HCT116 (cell line): ENCODE measurements around the gene PDE4D.

Source experiments
- JUND ChIP-seq: IDR thresholded peaks from 2 replicates; pipeline ENCODE4 v1.6.1; 2012
- TF ChIP-seq, protein P1 (sequence below): IDR thresholded peaks from 2 replicates; pipeline ENCODE4 v1.6.1; 2012; ENCODE audit warnings: low read depth
- TF ChIP-seq, protein P2 (sequence below): IDR thresholded peaks from 2 replicates; pipeline ENCODE4 v1.6.1; 2012
- TF ChIP-seq, protein P3 (sequence below), 3 experiments: fragments of 200-600 bp in 1 of 3; sonication (generic) in 1 of 3; IDR thresholded peaks in 2 of 3; conservative IDR thresholded peaks in 1 of 3; 2 replicates each; pipeline ENCODE4 v1.5.1; 2012 to 2017; ENCODE audit warnings: low read depth in 2 of 3, low read length in 2 of 3, antibody characterized with exemption in 1 of 3, borderline replicate concordance in 1 of 3, control low read depth in 1 of 3, mild to moderate bottlenecking in 1 of 3, mixed read lengths in 1 of 3, mixed run types in 1 of 3, moderate library complexity in 1 of 3; ENCODE audit not compliant: insufficient read depth in 1 of 3

DNA sequence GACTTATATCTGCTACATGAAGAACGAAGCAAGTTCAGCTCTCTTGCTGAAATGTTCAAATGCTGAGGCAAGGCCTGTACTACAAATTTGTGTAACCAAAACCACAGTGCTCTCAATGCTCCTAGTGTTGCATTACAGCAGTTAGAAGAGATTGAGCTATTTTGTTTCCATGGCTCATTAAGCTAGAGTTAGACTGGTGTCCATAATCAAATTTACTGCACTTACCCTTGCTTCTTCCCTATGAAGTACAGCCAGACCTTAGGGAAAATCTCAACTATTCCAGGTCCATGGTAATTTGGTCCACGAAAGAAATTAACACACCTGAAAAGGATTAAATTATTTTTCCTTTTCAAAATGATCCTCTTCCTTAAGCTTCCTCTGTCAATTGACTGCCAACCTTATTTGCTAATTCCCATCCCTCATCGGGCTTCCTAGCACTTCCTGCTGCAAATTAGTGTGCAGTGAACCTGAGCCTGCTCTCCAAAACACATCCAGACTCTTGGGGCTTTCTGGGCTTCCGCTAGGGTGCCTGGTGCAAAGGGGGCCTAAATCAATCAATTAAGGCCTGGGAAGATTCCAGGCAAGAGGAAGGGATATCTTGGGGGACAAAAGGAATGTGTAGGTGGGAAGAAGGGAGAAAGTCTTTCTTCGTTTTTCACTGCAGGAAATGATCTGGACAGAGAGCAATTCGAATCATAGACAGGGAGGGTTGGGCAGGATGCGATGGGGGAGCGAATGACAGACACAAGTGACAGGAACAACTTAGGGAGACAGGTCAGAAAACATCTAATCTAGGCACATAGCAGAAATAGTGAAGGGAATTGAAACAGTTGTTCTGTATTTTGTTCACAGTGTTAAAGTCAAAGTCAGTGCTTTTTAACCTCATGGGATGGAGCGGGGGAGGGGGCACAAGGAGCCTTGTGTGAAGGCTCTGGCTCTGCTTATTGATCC, 768.2 kb downstream of the PDE4D start:
- TF ChIP-seq, protein P1, sequence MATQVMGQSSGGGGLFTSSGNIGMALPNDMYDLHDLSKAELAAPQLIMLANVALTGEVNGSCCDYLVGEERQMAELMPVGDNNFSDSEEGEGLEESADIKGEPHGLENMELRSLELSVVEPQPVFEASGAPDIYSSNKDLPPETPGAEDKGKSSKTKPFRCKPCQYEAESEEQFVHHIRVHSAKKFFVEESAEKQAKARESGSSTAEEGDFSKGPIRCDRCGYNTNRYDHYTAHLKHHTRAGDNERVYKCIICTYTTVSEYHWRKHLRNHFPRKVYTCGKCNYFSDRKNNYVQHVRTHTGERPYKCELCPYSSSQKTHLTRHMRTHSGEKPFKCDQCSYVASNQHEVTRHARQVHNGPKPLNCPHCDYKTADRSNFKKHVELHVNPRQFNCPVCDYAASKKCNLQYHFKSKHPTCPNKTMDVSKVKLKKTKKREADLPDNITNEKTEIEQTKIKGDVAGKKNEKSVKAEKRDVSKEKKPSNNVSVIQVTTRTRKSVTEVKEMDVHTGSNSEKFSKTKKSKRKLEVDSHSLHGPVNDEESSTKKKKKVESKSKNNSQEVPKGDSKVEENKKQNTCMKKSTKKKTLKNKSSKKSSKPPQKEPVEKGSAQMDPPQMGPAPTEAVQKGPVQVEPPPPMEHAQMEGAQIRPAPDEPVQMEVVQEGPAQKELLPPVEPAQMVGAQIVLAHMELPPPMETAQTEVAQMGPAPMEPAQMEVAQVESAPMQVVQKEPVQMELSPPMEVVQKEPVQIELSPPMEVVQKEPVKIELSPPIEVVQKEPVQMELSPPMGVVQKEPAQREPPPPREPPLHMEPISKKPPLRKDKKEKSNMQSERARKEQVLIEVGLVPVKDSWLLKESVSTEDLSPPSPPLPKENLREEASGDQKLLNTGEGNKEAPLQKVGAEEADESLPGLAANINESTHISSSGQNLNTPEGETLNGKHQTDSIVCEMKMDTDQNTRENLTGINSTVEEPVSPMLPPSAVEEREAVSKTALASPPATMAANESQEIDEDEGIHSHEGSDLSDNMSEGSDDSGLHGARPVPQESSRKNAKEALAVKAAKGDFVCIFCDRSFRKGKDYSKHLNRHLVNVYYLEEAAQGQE, result no peak
- TF ChIP-seq, protein P2, sequence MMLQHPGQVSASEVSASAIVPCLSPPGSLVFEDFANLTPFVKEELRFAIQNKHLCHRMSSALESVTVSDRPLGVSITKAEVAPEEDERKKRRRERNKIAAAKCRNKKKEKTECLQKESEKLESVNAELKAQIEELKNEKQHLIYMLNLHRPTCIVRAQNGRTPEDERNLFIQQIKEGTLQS, result no peak
- TF ChIP-seq, protein P3, sequence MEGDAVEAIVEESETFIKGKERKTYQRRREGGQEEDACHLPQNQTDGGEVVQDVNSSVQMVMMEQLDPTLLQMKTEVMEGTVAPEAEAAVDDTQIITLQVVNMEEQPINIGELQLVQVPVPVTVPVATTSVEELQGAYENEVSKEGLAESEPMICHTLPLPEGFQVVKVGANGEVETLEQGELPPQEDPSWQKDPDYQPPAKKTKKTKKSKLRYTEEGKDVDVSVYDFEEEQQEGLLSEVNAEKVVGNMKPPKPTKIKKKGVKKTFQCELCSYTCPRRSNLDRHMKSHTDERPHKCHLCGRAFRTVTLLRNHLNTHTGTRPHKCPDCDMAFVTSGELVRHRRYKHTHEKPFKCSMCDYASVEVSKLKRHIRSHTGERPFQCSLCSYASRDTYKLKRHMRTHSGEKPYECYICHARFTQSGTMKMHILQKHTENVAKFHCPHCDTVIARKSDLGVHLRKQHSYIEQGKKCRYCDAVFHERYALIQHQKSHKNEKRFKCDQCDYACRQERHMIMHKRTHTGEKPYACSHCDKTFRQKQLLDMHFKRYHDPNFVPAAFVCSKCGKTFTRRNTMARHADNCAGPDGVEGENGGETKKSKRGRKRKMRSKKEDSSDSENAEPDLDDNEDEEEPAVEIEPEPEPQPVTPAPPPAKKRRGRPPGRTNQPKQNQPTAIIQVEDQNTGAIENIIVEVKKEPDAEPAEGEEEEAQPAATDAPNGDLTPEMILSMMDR (IDR thresholded peaks at IDR 0.05 in 2 of 3, conservative IDR thresholded peaks at IDR 0.05 in 1 of 3; ENCODE audit: borderline replicate concordance in 1 of 3, insufficient read depth in 1 of 3, low read depth in 2 of 3, low read length in 2 of 3), result no peak
- TF ChIP-seq JUND, result no peak
